Calu3 (cell line): ENCODE results near the gene CYP19A1. TPM values are rescaled to one million over a fixed set of nuclear protein-coding genes. Genes with fewer than 3 reads are reported as not detected.

Experiments
- BruUV-seq: library from RNA; stranded (reverse); fragments of 400-500 nt; replicated peaks from 2 replicates; lab custom pipeline; 2021; lab: Mats Ljungman, UMichigan
- CTCF ChIA-PET: fragments of 300-600 bp; sonication (Branson Sonifier 250); formaldehyde crosslinking; loops from one replicate; lab custom pipeline; 2022; ENCODE audit warnings: antibody characterized with exemption; lab: Charles Lee
- DNase-seq: peaks from one replicate; pipeline ENCODE4 v3.0.0; 2022
- H3K27ac Mint-ChIP-seq: one replicate; pipeline ENCODE4 v1.8.0; 2022; ENCODE audit warnings: mixed read lengths; ENCODE audit not compliant: unreplicated experiment
- H3K27me3 Mint-ChIP-seq: one replicate; pipeline ENCODE4 v1.8.0; 2022; ENCODE audit warnings: mixed read lengths; ENCODE audit not compliant: unreplicated experiment
- H3K36me3 Mint-ChIP-seq: one replicate; pipeline ENCODE4 v1.8.0; 2022; ENCODE audit warnings: mild to moderate bottlenecking, moderate library complexity, mixed read lengths; ENCODE audit not compliant: insufficient read depth, unreplicated experiment
- H3K4me1 Mint-ChIP-seq: one replicate; pipeline ENCODE4 v1.8.0; 2022; ENCODE audit warnings: mild to moderate bottlenecking, low read depth, mixed read lengths; ENCODE audit not compliant: unreplicated experiment
- H3K4me3 Mint-ChIP-seq: one replicate; pipeline ENCODE4 v1.8.0; 2022; ENCODE audit warnings: mild to moderate bottlenecking, low read depth, moderate library complexity, mixed read lengths; ENCODE audit not compliant: unreplicated experiment
- H3K9me3 Mint-ChIP-seq: one replicate; pipeline ENCODE4 v1.8.0; 2022; ENCODE audit warnings: low read depth, mixed read lengths; ENCODE audit not compliant: unreplicated experiment
- intact Hi-C: fragments of 100-400 bp; cut with micrococcal nuclease; formaldehyde crosslinking; loops from one replicate; pipeline ENCODE4 v1.10.0; 2022; ENCODE audit not compliant: unreplicated experiment
- total RNA-seq: library from RNA; stranded (reverse); gene quantifications from 2 replicates; pipeline ENCODE4 v1.2.3, GENCODE V29; 2022
- TF ChIP-seq, protein P1 (sequence below): fragments of 200-600 bp; IDR thresholded peaks from one replicate; pipeline ENCODE4 v1.8.0; 2022; ENCODE audit warnings: antibody characterized with exemption; ENCODE audit not compliant: unreplicated experiment

CYP19A1 gene
- total RNA-seq, 1 experiment from 2014 or later, result not detected

DNA sequence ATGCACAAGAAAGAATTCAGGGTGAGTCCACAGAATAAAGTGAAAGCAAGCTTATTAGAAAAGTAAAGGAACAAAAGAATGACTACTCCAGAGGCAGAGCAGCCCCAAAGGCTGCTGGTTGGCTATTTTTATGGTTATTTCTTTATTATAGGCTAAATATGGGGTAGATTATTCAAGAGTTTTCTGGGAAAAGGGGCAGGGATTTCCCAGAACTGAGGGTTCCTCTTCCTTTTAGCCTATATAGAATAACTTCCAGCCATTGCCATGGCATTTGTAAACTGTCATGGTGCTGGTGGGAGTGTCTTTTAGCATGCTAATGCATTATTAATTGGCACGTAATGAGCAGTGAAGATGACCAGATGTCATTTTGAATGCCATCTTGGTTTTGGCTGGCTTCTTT lies 16.7 kb upstream of the CYP19A1 start:
- peaks cover 52% of the 10 kb centered on the region for H3K27me3 Mint-ChIP-seq
- H3K4me3 Mint-ChIP-seq, result no peak overlapping the region
- CTCF ChIA-PET, result no interaction called here
- no TSS peak for BruUV-seq
- DNase-seq, result no peak
- H3K27ac Mint-ChIP-seq, result no peak overlapping the region
- no peaks in the 10 kb centered on the region for H3K4me1 Mint-ChIP-seq
- intact Hi-C loops, result no loop called here
- H3K36me3 Mint-ChIP-seq, result no peaks in the 10 kb centered on the region
- TF ChIP-seq, protein P1, sequence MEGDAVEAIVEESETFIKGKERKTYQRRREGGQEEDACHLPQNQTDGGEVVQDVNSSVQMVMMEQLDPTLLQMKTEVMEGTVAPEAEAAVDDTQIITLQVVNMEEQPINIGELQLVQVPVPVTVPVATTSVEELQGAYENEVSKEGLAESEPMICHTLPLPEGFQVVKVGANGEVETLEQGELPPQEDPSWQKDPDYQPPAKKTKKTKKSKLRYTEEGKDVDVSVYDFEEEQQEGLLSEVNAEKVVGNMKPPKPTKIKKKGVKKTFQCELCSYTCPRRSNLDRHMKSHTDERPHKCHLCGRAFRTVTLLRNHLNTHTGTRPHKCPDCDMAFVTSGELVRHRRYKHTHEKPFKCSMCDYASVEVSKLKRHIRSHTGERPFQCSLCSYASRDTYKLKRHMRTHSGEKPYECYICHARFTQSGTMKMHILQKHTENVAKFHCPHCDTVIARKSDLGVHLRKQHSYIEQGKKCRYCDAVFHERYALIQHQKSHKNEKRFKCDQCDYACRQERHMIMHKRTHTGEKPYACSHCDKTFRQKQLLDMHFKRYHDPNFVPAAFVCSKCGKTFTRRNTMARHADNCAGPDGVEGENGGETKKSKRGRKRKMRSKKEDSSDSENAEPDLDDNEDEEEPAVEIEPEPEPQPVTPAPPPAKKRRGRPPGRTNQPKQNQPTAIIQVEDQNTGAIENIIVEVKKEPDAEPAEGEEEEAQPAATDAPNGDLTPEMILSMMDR, result no peak
- H3K9me3 Mint-ChIP-seq, result no peaks in the 10 kb centered on the region

DNA sequence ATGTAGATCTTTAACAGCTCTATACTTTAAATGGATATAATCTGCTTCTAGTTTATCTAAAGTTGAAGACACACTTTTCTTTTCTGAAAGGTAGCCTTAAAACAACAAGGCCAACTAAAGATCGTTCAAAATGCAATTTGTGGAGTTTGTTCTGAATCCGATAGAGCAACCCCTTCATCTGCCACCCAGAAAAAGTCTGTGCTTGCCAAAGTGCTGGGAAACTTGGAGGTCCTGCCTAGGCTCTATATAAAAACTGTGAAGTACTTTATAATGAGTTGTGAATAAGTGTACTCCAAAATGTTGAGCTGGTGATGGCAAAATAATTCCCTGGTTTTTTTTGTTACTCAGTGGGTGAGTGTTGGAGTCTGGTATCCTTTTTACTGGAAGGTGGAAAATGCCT lies 15.6 kb upstream of the CYP19A1 start:
- DNase-seq, result no peak
- H3K36me3 Mint-ChIP-seq, result no peaks in the 10 kb centered on the region
- intact Hi-C loops, result no loop called here
- no TSS peak for BruUV-seq
- H3K4me1 Mint-ChIP-seq, result no peaks in the 10 kb centered on the region
- TF ChIP-seq, protein P1, result no peak
- H3K4me3 Mint-ChIP-seq, result no peak overlapping the region
- CTCF ChIA-PET, result interaction anchor here (0.7 kb wide), 3 partner anchors 8 to 23 kb away, joined by 7 to 8 read pairs (median 7); partner anchors contain the start of gene GLDN
- H3K27ac Mint-ChIP-seq, result no peak overlapping the region
- peaks cover 53% of the 10 kb centered on the region for H3K27me3 Mint-ChIP-seq
- no peaks in the 10 kb centered on the region for H3K9me3 Mint-ChIP-seq

DNA sequence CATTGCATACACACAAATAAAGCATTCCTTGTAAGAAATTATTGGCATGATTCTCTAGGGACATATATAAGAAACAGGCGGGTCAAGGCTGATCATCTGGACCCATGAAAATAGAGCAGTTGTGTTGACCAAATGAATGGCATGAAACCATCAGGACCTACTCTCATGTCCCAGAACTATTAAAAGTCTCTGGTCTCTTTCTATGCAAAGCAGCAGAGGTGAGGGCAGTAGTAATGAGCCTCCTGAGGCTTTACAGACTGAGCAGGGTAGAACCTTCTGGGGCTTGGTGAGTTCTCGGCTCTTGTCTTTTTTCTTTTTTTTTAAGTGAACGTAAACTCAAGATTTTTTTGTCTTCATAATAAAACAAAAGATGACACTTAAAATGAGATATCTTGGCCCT lies 12.3 kb upstream of the CYP19A1 start:
- Mint-ChIP-seq H3K9me3 (no peaks in the 10 kb centered on the region), H3K27me3 (peaks cover 74% of the 10 kb centered on the region), H3K27ac (no peak overlapping the region), H3K4me1 (no peaks in the 10 kb centered on the region), H3K4me3 (no peak overlapping the region), H3K36me3 (no peaks in the 10 kb centered on the region)
- intact Hi-C loops, result no loop called here
- CTCF ChIA-PET, result no interaction called here
- no peak for DNase-seq
- TF ChIP-seq, protein P1, result no peak
- no TSS peak for BruUV-seq

DNA sequence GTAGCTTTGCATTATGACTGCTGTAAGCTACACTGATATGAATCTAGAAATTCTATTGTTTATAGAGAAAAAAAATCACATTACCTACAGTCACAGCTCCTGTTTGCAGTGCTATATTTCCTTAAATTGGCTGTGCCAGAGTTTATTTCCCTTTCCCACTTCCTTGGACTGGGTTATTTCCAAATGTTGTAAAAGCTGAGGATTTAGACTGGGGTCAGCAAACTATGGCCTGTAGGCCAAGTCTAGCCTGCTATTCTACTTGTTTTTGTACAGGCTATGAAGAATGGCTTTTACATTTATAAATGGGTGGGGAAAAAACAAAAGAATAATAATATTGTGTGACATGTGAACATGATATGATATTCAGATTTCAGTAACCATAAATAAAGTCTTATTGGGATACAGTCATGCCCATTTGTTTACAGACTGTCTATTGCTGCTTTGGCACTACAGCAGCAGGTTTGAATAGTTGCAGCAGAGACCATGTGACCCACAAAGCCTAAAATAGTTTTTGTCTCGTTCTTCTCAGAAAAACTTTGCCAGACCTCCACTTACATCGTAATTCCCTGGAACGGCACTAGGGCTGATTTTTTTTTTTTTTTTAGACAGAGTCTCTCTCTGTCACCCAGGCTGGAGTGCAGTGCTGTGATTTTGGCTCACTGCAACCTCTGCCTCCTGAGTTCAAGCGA lies 10.9 kb upstream of the CYP19A1 start:
- Mint-ChIP-seq H3K4me1 (no peaks in the 10 kb centered on the region), H3K4me3 (no peak overlapping the region), H3K36me3 (no peaks in the 10 kb centered on the region), H3K27me3 (peaks cover 78% of the 10 kb centered on the region), H3K27ac (no peak overlapping the region), H3K9me3 (no peaks in the 10 kb centered on the region)
- intact Hi-C loops, result no loop called here
- CTCF ChIA-PET, result interaction anchor here (1.7 kb wide), 1 partner anchor 51 kb away, joined by 4 read pairs; no protein-coding TSS in a partner anchor
- TF ChIP-seq, protein P1, result no peak
- BruUV-seq, result no TSS peak
- no peak for DNase-seq
